ENCODE results near the gene FBXL14.

DNA sequence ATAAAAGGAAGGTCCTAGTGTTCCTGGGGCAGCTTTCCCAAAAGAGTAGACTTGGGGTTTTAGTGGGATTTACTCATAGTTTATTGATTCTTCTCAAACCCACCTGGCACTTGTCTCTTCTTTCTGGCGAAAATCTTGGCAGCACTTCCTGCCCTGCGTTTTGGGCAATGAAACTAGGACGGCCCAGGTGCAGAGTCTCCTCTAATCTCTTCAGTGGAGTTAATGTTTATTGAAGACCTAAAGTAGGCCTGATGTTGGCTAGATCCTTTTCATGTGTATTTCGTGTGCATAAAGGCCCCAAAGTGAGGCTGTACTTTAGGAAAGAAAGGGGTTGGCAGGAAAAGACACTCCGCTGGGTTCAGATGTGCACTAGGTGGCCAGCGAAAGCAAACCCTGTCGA lies 39.8 kb upstream of the FBXL14 start:
- TF ChIP-seq, protein P1, sequence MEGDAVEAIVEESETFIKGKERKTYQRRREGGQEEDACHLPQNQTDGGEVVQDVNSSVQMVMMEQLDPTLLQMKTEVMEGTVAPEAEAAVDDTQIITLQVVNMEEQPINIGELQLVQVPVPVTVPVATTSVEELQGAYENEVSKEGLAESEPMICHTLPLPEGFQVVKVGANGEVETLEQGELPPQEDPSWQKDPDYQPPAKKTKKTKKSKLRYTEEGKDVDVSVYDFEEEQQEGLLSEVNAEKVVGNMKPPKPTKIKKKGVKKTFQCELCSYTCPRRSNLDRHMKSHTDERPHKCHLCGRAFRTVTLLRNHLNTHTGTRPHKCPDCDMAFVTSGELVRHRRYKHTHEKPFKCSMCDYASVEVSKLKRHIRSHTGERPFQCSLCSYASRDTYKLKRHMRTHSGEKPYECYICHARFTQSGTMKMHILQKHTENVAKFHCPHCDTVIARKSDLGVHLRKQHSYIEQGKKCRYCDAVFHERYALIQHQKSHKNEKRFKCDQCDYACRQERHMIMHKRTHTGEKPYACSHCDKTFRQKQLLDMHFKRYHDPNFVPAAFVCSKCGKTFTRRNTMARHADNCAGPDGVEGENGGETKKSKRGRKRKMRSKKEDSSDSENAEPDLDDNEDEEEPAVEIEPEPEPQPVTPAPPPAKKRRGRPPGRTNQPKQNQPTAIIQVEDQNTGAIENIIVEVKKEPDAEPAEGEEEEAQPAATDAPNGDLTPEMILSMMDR (IDR thresholded peaks at IDR 0.05): no peak
- TF ChIP-seq POLR2A (IDR thresholded peaks at IDR 0.05) (no peak), POLR2AphosphoS5 (IDR thresholded peaks at IDR 0.05) (no peak)

Data from prostate gland (tissue), 2 donors.